Endothelial cell of umbilical vein (primary cell): ENCODE results near the gene IFNGR1. TPM values are rescaled to one million over a fixed set of nuclear protein-coding genes. Genes with fewer than 3 reads are reported as not detected.

ENCODE experiments used
- BruUV-seq: library from RNA; stranded (reverse); fragments of 400-500 nt; replicated peaks from 2 replicates; lab custom pipeline; 2021; lab: Mats Ljungman, UMichigan
- CTCF ChIA-PET: fragments of 300-600, 350-600 bp; sonication (Branson Sonifier 250); formaldehyde crosslinking; loops from one replicate; lab custom pipeline; 2021; ENCODE audit warnings: antibody characterized with exemption, inconsistent platforms; lab: Charles Lee
- POLR2A ChIA-PET: fragments of 300-600, 350-600 bp; sonication (Branson Sonifier 250); formaldehyde crosslinking; loops from one replicate; lab custom pipeline; 2021; ENCODE audit warnings: antibody characterized with exemption, inconsistent platforms; lab: Charles Lee
- DNase-seq: peaks from one replicate; pipeline ENCODE4 v3.0.0-alpha.2; 2011; ENCODE audit warnings: low read depth, low spot score
- FAIRE-seq: peaks from 2 replicates; lab custom pipeline; 2011; peaks lifted over from hg19 to GRCh38; lab: Jason Lieb, UNC
- H2AFZ ChIP-seq: 2 replicates; pipeline ENCODE4 v1.6.0; 2012; ENCODE audit warnings: low read depth, low read length, control low read depth, inconsistent platforms
- H3K27ac ChIP-seq: 2 replicates; pipeline ENCODE4 v1.5.1; 2011; ENCODE audit warnings: low read depth, mild to moderate bottlenecking, control low read depth, low read length, moderate library complexity; ENCODE audit not compliant: insufficient read depth
- H3K27me3 ChIP-seq, 2 experiments: 2 replicates each; pipeline versions ENCODE4 v1.6.0 to v1.6.1; 2011; ENCODE audit warnings: low read length in 2 of 2, mixed read lengths in 1 of 2; ENCODE audit not compliant: control insufficient read depth in 2 of 2, insufficient read depth in 2 of 2
- H3K36me3 ChIP-seq, 2 experiments: 2 replicates in 1 of 2; 3 replicates in 1 of 2; pipeline ENCODE4 v1.5.1; 2011; ENCODE audit warnings: low read length in 2 of 2, mild to moderate bottlenecking in 1 of 2, moderate library complexity in 1 of 2; ENCODE audit not compliant: control insufficient read depth in 2 of 2, insufficient read depth in 2 of 2; ENCODE audit errors: extremely low read depth in 1 of 2
- H3K4me1 ChIP-seq: 3 replicates; pipeline ENCODE4 v1.5.1; 2011; ENCODE audit warnings: mild to moderate bottlenecking, low read length; ENCODE audit not compliant: control insufficient read depth, insufficient read depth; ENCODE audit errors: extremely low read depth
- H3K4me2 ChIP-seq: 2 replicates; pipeline ENCODE4 v1.6.1; 2011; ENCODE audit warnings: low read length, control low read depth, mixed read lengths; ENCODE audit not compliant: insufficient read depth
- H3K4me3 ChIP-seq, 3 experiments: fragments of 200-600 bp in 1 of 3; sonication (generic), shearing (Covaris generic) in 1 of 3; replicated peaks in 1 of 3; 2 replicates each; pipeline ENCODE4 v1.5.1; 2011 to 2016; ENCODE audit warnings: control low read depth in 3 of 3, low read length in 3 of 3, mild to moderate bottlenecking in 2 of 3, inconsistent platforms in 1 of 3, low read depth in 1 of 3, moderate library complexity in 1 of 3; ENCODE audit not compliant: insufficient read depth in 1 of 3
- H3K79me2 ChIP-seq: 2 replicates; pipeline ENCODE4 v1.6.0; 2012; ENCODE audit warnings: low read length, inconsistent platforms; ENCODE audit not compliant: control insufficient read depth, insufficient read depth
- H3K9ac ChIP-seq: replicated peaks from 2 replicates; pipeline ENCODE3; 2011; ENCODE audit warnings: low read length, control low read depth; ENCODE audit not compliant: insufficient read depth; ENCODE audit errors: extremely low read depth
- H3K9me1 ChIP-seq: replicated peaks from 3 replicates; pipeline ENCODE4 v1.6.0; 2011; ENCODE audit warnings: mild to moderate bottlenecking, low read length; ENCODE audit not compliant: control insufficient read depth, insufficient read depth; ENCODE audit errors: extremely low read depth
- H3K9me3 ChIP-seq: replicated peaks from 2 replicates; pipeline ENCODE4 v1.5.1; 2012; ENCODE audit warnings: low read length, inconsistent platforms; ENCODE audit not compliant: control insufficient read depth, insufficient read depth
- H4K20me1 ChIP-seq: replicated peaks from 2 replicates; pipeline ENCODE3; 2011; ENCODE audit warnings: mild to moderate bottlenecking, low read length; ENCODE audit not compliant: control insufficient read depth, insufficient read depth; ENCODE audit errors: extremely low read depth
- EZH2 ChIP-seq: IDR thresholded peaks from 2 replicates; pipeline ENCODE4 v1.6.1; 2012; ENCODE audit warnings: borderline replicate concordance, low read depth, mild to moderate bottlenecking, moderate library complexity, low read length, inconsistent platforms; ENCODE audit not compliant: severe bottlenecking
- FOS ChIP-seq: IDR thresholded peaks from 2 replicates; pipeline ENCODE4 v1.6.1; 2011; ENCODE audit warnings: mild to moderate bottlenecking, low read length, moderate library complexity, borderline replicate concordance; ENCODE audit not compliant: insufficient read depth
- GATA2 ChIP-seq: IDR thresholded peaks from 2 replicates; pipeline ENCODE4 v1.7.0; 2011; ENCODE audit warnings: low read depth, mild to moderate bottlenecking, moderate library complexity, mixed read lengths, low read length; ENCODE audit not compliant: insufficient read length, insufficient read depth
- JUN ChIP-seq: IDR thresholded peaks from 2 replicates; pipeline ENCODE4 v1.6.1; 2011; ENCODE audit warnings: borderline replicate concordance, low read depth; ENCODE audit not compliant: insufficient read length, insufficient read depth
- MYC ChIP-seq: IDR thresholded peaks from one replicate; pipeline ENCODE4 v1.6.1; 2011; ENCODE audit warnings: mild to moderate bottlenecking, low read depth, low read length
- POLR2A ChIP-seq: IDR thresholded peaks from 2 replicates; pipeline ENCODE4 v1.6.1; 2012; ENCODE audit warnings: low read depth, mild to moderate bottlenecking, control low read depth, low read length
- POLR2AphosphoS5 ChIP-seq: IDR thresholded peaks from 2 replicates; pipeline ENCODE4 v1.6.1; 2012; ENCODE audit warnings: low read depth, mild to moderate bottlenecking, control low read depth, low read length, moderate library complexity; ENCODE audit not compliant: insufficient read depth
- dilution Hi-C: fragments of 300-500 bp; cut with MboI; formaldehyde crosslinking; loops from one replicate; pipeline ENCODE4 v1.15.0; 2019; ENCODE audit warnings: low sequenced_read_pairs; ENCODE audit not compliant: extremely low pct_ligation_motif_present
- intact Hi-C: fragments of 100-400 bp; cut with micrococcal nuclease; formaldehyde crosslinking; loops from one replicate; pipeline ENCODE4 v1.10.0; 2022
- polyA plus RNA-seq, 4 experiments: library from polyadenylated mRNA; depleted of rRNA in 3 of 4; stranded (reverse) in 3 of 4; unstranded in 1 of 4; fragments of >200 nt; gene quantifications; 2 replicates each; pipeline versions ENCODE4 v1.2.1 to v1.2.3, GENCODE V29; 2011 to 2012; ENCODE audit warnings: missing spikeins in 1 of 4
- total RNA-seq: library from RNA; stranded (reverse); gene quantifications from 2 replicates; pipeline ENCODE4 v1.2.3, GENCODE V29; 2021
- TF ChIP-seq, protein P1 (sequence below), 2 donors: IDR thresholded peaks; 1 replicate in 1 of 2; 2 replicates in 1 of 2; pipeline ENCODE4 v1.5.1; 2011; ENCODE audit warnings: low read length in 2 of 2, mild to moderate bottlenecking in 2 of 2, moderate library complexity in 2 of 2, control low read depth in 1 of 2, inconsistent platforms in 1 of 2, low read depth in 1 of 2; ENCODE audit not compliant: insufficient read depth in 1 of 2; ENCODE audit errors: extremely low read depth in 1 of 2
- TF ChIP-seq, protein P2 (sequence below): IDR thresholded peaks from 2 replicates; pipeline ENCODE4 v1.6.1; 2011; ENCODE audit not compliant: insufficient read depth, insufficient read length

Gene IFNGR1
- total and polyA plus RNA-seq, 2 donors (not counting 3 experiments of a cell fraction or from before 2014, with no cell fraction given), result 19.1 to 31.2 TPM

DNA sequence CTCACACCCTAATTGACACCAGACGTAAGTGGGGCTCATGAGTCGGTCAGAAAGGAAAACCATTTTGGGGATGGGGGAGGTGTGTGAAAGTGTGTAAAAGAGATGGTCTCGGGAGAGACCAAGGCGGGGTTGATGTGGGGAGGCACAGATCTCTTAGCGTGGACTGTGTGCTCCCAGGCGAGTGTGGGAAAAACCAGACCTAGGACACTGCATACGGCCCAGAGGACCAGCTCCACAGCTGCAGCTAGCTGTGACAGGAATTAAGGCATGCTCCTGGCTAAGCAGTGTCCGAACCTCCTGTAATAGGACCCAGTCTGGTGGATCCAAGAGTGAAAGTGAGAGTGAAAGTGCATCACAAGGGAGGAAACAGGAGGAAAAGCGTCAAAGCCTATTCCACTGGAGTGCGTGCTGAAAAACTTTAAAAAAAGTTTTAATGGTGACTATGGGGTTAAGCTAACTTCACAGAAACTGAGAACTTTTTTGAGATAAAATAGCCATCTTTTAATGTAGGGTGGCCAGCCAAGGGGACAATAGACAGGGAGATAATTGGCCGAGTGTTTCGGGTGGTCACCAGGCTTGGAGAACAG is 55.4 kb downstream of the IFNGR1 start:
- dilution Hi-C loops, result no loop called here
- intact Hi-C loops, result no loop called here
- CTCF ChIA-PET, result no interaction called here
- H3K4me1 ChIP-seq, result no peaks in the 10 kb centered on the region
- no peak overlapping the region for H3K4me2 ChIP-seq
- FAIRE-seq (no peak), DNase-seq (no peak)
- no TSS peak for BruUV-seq
- TF ChIP-seq FOS (no peak), JUN (no peak), GATA2 (no peak), POLR2AphosphoS5 (no peak), MYC (no peak), POLR2A (no peak), EZH2 (no peak)
- TF ChIP-seq, protein P1, sequence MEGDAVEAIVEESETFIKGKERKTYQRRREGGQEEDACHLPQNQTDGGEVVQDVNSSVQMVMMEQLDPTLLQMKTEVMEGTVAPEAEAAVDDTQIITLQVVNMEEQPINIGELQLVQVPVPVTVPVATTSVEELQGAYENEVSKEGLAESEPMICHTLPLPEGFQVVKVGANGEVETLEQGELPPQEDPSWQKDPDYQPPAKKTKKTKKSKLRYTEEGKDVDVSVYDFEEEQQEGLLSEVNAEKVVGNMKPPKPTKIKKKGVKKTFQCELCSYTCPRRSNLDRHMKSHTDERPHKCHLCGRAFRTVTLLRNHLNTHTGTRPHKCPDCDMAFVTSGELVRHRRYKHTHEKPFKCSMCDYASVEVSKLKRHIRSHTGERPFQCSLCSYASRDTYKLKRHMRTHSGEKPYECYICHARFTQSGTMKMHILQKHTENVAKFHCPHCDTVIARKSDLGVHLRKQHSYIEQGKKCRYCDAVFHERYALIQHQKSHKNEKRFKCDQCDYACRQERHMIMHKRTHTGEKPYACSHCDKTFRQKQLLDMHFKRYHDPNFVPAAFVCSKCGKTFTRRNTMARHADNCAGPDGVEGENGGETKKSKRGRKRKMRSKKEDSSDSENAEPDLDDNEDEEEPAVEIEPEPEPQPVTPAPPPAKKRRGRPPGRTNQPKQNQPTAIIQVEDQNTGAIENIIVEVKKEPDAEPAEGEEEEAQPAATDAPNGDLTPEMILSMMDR (IDR thresholded peaks at IDR 0.05; ENCODE audit: extremely low read depth in 1 of 2, insufficient read depth in 1 of 2, low read depth in 1 of 2, low read length in 2 of 2), result no peak
- TF ChIP-seq, protein P2, sequence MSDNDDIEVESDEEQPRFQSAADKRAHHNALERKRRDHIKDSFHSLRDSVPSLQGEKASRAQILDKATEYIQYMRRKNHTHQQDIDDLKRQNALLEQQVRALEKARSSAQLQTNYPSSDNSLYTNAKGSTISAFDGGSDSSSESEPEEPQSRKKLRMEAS, result no peak
- H3K27ac ChIP-seq, result no peak overlapping the region
- no peaks in the 10 kb centered on the region for H3K9me1 ChIP-seq
- no peaks in the 10 kb centered on the region for H4K20me1 ChIP-seq
- H3K9me3 ChIP-seq, result no peaks in the 10 kb centered on the region
- H2AFZ ChIP-seq, result no peak overlapping the region
- H3K36me3 ChIP-seq, result no peaks in the 10 kb centered on the region
- H3K9ac ChIP-seq, result no peak overlapping the region
- POLR2A ChIA-PET, result no interaction called here
- H3K27me3 ChIP-seq, result peaks cover 0 to 3% of the 10 kb centered on the region in 2 experiments
- H3K4me3 ChIP-seq, result no peak overlapping the region
- H3K79me2 ChIP-seq, result no peaks in the 10 kb centered on the region
